ENCODE data around the gene ARMH1.
"Not testable (repeated sequence)": the region's sequence is repeated elsewhere in the genome, so short reads cannot be mapped to it uniquely, and the experiment has no call there.

Gene ARMH1

DNA sequence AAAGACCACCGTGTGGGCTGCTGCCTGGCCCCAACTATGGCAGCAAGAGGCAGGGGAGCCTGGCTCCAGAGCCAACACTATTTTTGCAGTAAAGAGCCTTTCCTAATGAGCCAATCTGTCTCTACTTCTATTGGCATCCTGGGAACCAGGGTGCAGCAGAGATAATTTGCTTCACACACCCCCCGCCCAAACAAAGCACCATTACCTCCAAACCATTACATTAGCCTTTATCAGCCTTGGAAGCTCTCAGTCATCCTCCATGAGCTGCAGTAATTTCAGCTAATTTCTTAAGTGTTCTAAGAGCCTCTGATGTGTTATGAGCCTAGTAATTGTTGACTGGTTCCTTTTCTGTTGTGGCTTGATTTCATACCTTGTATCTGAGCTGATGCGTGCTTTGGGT is 21.6 kb downstream of the ARMH1 start:
- DNase-seq = no peak

- no peak for DNase-seq
Measured at GRCh38 chr1:44696789-44697345, 22.4 kb downstream of the ARMH1 start.

DNA sequence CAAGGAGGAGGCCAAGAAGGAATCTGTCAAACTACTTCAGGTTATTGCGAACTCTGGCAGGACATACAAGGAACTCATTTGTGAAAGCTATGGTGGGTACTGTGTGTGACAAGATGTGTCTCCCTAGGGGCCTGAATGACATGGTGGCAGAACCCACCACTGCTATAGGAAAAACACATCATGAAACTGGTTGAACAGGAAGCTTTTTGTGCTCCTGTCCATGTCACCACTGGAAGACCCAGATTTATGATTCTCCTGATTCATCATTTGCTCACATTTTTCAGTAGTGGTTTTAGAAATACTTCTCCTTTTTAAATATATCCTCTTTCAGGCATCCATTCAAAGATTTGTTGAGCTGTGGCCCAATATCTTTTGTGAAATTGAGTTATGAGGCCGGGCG is 23.6 kb downstream of the ARMH1 start:
- no peak for DNase-seq

GRCh38 chr1:44699375-44699774 is 24.9 kb downstream of the ARMH1 start:
- not testable (repeated sequence) for DNase-seq

DNA sequence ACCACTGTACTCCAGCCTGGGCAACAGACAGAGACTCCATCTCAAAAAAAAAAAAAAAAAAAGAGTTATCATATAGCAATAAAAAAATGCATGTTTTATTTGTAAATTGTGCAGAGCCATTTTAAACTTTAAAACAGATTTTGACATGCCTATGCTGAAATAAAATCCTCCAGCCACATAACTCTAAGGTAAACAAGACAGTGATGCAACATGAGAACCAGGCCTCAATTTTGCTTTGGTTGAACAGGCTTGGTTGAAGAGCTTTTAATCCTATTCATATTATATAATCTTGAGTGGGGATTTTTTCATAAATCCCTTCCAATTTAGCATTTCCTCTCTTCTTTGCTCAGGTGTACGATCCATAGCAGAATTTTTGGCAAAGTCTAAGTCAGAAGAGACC is 26.1 kb downstream of the ARMH1 start:
- no peak for DNase-seq

- DNase-seq = no peak
Measured at GRCh38 chr1:44701141-44701573, 26.6 kb downstream of the ARMH1 start.

GRCh38 chr1:44705470-44705869 is 31.0 kb downstream of the ARMH1 start:
- no peak for DNase-seq

DNA sequence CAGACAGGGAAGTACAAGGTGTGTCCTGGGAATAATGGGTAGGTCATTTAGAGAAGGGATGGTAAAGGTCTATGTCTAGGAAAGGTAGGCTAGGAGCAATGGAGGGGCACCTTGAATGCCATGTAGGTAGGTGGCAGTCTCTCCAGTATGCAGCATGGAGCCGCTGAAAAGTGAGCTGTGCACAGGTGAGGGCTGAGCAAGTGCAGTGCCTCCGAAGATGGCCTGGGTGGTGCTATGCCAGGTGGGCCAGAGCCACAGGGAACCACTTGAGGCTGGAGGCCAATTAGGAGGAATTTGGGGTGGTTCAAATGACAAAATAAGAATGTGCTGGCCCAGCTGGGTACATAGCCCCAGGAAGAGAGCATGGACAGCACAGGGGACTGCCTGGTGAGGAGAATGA is 31.4 kb downstream of the ARMH1 start:
- no peak for DNase-seq

- DNase-seq = no peak
Measured at GRCh38 chr1:44707112-44707881, 32.8 kb downstream of the ARMH1 start.

- no peak for DNase-seq
Measured at GRCh38 chr1:44707959-44708831, 33.7 kb downstream of the ARMH1 start.

- no peak for DNase-seq
Measured at GRCh38 chr1:44713321-44713781, 38.8 kb downstream of the ARMH1 start.

GRCh38 chr1:44714532-44714931 is 40.0 kb downstream of the ARMH1 start:
- no peak for DNase-seq

DNA sequence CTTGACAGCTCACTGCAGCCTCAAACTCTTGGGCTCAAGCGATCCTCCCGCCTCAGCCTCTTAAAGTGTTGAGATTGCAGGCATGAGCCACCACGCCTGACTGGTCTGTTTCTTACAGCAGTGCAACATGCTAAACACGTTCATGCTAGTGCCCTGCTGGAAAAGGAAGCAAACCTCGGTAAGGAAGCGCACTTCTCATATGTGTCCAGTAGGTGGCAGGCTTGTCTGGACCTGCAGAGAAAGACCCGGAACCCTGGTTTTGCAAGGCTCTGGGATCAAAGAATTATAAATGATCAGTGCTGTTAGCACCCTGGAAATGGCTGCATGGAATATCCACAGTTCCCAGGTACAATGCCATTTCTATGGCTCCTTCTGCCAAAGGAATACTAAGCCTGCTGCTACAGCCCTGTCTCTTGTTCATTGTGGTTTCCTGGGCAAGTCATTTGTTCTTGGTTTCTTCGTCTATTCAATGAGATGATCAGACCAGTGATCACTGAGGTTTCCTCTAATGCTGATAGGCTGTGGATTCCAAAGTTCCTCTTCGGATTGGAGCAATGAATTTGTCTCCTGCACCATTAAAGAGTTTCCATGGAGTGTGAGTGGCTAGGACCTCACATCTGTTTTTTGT is 40.5 kb downstream of the ARMH1 start:
- DNase-seq = peak; percentile 48

DNA sequence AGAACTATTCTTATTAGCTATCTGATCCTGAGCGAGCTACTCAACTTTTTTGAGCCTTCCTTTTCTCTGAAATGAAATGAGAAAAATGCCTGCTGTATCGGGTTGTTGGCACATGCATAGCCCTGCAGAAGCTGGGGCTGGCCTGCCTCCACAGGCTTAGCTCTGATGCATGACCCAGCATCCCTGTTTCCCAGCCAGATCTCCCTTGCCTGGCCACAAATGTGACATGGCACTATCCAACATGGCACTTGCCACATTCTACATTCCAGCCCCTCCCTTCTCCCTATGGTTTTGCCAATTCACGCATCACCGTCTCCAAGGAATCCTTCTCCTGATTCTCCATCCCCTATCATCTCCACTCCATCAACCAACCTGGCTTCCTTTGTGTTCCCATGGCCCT is 42.6 kb downstream of the ARMH1 start:
- no peak for DNase-seq

DNA sequence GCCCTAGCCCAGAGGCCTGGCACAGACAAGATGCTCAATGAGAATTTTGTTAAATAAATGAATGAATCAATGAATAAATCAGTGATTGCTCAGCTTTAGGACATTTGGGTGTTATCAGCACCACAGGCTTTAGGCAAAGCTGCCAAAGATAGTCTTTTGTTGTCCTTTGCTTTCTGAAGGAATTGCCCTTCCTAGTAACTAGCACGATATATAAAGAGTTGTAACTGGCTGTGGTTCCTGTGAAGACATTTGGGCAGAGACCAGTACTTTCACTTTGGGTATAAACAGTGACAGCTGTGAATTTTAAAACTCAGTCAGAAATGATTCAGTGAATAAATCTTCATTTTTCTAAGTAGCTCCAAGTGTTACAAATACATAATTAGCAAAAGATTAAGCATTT is 43.1 kb downstream of the ARMH1 start:
- no peak for DNase-seq

GRCh38 chr1:44718091-44718490 is 43.6 kb downstream of the ARMH1 start:
- DNase-seq = no peak

DNA sequence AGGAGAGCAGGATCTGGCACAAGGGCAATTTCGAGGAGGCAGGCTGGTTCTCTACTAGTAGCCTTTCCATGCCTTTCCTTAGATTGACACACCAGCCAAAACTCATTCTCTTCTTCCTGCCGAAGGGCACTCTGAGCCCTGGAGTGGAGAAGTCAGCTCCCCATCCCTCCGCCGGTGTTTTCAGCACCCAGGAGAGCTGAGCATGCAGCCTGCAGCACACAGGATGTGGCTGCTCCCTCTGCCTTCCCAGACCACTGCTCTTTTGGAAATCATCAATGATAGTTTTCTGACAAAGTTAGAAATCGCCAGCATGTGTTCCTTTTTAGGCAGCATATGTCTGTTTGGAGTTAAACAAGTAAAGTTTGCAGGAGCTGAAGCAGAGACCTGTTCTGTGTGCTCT is 44.8 kb downstream of the ARMH1 start:
- DNase-seq = no peak

DNA sequence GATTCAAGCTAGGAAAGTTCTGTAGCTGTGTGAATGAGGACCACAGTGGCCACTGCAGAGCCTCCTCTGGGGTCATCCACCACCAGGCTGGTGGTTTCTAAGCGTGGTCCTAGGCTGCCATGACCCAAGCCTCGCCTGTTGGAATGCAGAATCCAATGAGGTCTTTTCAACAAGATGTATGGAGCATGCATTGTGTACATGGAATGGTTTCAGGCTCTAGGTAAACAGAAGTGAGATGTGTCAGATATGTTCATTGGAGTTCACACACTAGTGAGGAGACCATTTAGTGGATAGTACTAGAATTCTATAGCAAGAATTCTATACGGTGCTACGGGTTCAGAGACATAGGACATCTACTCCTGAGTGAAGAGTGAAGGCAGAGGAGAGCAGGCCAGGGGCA is 45.8 kb downstream of the ARMH1 start:
- no peak for DNase-seq

DNA sequence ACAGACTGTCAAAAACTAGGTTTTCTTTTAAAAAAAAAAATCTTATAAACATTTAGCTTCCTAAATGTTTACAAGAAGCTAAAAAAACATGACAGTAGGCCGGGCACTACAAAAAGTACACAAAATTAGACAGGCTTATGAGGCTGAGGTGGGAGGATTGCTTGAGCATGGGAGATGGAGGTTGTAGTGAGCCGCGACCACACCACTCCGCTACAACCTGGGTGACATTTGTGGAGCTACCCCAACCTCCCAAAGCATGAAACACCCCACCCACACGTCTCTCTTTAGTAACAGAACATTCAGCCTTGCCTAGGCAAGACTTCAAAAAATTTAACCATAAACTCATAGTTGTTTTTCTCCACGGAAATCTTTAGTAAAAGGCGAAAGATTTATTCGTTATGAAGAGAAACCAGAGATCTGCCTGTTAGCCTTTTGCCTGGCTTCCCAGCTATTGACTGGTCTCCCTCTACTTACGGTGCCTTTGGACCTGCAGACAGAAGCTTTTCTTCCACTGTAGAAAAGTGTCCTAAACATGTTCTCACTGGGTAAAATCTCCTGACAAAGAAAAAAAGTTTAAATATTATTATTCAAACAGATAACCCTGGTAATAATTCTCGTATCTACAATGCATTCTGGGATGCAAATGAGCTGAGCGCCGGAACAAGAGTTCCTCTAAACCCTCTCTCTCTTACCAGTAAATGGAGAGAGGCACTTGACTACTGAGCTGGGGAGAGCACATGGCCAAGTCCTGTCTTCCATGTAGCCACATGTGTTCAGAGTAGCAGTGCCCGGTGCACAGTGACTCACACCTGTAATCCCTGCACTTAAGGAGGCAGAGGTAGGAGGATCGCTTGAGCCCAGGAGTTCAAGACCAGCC is 47.2 kb downstream of the ARMH1 start:
- DNase-seq = no peak

- DNase-seq = no peak
Measured at GRCh38 chr1:44723064-44723463, 48.5 kb downstream of the ARMH1 start.

- DNase-seq = no peak
Measured at GRCh38 chr1:44723496-44724295, 49.2 kb downstream of the ARMH1 start.
